GM10248 (cell line): ENCODE results near the gene HSD17B7.
"Not testable (repeated sequence)": the region's sequence is repeated elsewhere in the genome, so short reads cannot be mapped to it uniquely, and the experiment has no call there.

Source experiments
- CTCF ChIA-PET: fragments of 300-600 bp; sonication (Branson Sonifier 250); formaldehyde crosslinking; extraction: SDS; loops from one replicate; lab custom pipeline; 2021; ENCODE audit warnings: antibody characterized with exemption; lab: Yijun Ruan, JAX
- POLR2A ChIA-PET: fragments of 350-650 bp; sonication (Branson Sonifier 250); formaldehyde crosslinking; extraction: SDS; loops from one replicate; lab custom pipeline; 2020; ENCODE audit warnings: antibody characterized with exemption; lab: Yijun Ruan, JAX
- DNase-seq: peaks from one replicate; pipeline ENCODE4 v3.0.0; 2012; ENCODE audit errors: extremely low spot score
- CTCF ChIP-seq: IDR thresholded peaks from 2 replicates; pipeline ENCODE4 v1.5.1; 2012; ENCODE audit warnings: mild to moderate bottlenecking, low read depth; ENCODE audit errors: extremely low read depth, missing control alignments, control extremely low read depth

The HSD17B7 gene, protein sequence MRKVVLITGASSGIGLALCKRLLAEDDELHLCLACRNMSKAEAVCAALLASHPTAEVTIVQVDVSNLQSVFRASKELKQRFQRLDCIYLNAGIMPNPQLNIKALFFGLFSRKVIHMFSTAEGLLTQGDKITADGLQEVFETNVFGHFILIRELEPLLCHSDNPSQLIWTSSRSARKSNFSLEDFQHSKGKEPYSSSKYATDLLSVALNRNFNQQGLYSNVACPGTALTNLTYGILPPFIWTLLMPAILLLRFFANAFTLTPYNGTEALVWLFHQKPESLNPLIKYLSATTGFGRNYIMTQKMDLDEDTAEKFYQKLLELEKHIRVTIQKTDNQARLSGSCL

DNA sequence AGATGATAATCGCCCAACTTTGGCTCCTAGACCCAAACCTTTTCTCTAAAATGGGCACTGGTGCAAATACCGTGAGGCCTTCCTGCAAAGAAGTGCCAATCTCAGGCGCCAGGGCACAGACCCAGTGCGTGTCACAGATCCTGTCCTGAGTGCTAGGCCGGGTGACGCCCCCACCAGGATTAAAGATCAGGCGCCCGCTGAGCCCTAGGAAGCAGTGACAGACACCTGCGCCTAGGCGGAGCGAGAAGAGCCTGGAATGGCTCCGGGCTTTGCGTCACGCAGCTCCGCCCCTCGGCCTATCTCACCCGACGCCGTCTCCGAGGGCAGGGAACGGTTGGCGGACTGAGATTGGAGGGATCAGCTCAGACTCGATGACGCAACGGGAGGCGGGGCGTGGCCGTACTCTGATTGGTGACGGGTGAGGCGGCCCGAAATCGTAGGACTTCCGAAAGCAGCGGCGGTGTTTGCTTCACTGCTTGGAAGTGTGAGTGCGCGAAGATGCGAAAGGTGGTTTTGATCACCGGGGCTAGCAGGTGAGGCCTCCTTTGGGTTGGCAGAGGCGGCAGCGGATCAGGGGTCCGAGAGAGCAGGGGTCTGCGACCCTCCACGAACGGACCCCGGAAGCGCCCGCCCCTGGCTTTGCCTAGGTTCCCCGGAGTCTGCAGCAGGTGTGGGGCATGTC, at the start of gene HSD17B7:
TSS of gene HSD17B7 (plus strand) at position 400 of the 682 bp plus-strand sequence. CDS start at position 499, 99 bp downstream.
- POLR2A ChIA-PET, CTCF ChIA-PET: not testable (repeated sequence)
- TF ChIP-seq CTCF = peak; percentile 18
- DNase-seq = peak; percentile 34

GRCh38 chr1:162740755-162741154, 49.7 kb upstream of the HSD17B7 start:
- TF ChIP-seq CTCF = no peak
- CTCF ChIA-PET = interaction anchor here (1.7 kb wide), 1 partner anchor 44 kb away, joined by 4 read pairs; no protein-coding TSS in a partner anchor
- POLR2A ChIA-PET = no interaction called here
- DNase-seq = no peak

DNA sequence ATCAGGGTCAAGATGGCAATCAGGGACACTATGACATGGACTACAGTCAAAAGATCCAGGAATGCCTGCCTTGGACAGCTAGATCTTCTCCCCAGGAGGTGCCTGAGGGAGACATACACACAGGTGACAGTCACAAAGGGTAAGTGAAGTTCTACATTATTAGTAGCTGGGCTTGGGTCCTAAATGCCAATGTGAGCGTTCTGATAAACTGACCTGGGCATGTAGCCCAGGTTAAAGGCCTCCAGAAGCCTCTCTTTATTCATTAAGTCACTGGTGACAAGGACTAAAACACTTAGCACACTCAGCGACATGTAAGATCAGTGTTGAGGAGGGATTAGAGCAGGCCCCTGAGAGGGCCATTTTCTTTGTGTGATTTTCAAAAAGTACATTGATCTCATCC, 48.9 kb upstream of the HSD17B7 start:
- ChIA-PET POLR2A (no interaction called here), CTCF (interaction anchor here (1.3 kb wide), 1 partner anchor 115 kb away, joined by 4 read pairs; no protein-coding TSS in a partner anchor)
- DNase-seq = no peak
- no peak for TF ChIP-seq CTCF

- DNase-seq, CTCF ChIA-PET, POLR2A ChIA-PET: not testable (repeated sequence)
Measured at GRCh38 chr1:162746264-162746942, 44.1 kb upstream of the HSD17B7 start.

DNA sequence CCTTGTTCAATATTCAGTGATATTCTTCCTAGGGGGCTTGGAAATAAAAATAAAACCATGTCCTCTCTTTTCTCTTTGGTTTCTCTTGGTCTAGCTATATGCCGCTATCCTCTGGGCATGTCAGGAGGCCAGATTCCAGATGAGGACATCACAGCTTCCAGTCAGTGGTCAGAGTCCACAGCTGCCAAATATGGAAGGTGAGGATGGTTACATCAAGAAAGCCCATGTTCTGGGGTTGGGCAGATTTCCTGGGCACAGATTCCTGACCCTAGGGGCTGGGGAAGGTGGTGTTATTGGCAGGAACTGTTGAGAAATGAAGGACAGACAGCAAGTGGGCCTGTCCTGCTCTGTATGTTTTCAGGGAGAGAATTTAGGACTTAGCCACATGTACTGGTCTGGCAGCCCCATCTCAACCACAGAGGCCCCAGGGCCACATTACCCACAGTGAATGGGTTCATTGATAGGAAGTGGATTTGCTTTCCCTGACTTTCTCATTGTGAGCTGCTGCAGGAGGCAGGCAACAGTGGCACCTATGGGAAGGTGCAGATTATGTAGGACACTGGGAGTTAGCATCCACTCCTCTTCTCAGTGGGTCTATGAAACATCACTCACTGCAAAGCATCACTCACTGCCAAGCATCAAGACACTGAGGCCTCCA, 37.4 kb upstream of the HSD17B7 start:
- ChIA-PET CTCF (interaction anchor here (1.6 kb wide), 1 partner anchor 140 kb away, joined by 3 read pairs; no protein-coding TSS in a partner anchor), POLR2A (no interaction called here)
- peak; percentile 20 for TF ChIP-seq CTCF
- DNase-seq = no peak

GRCh38 chr1:162753998-162754585, 36.4 kb upstream of the HSD17B7 start:
- CTCF ChIA-PET = interaction anchor here (1.6 kb wide), 1 partner anchor 141 kb away, joined by 3 read pairs; no protein-coding TSS in a partner anchor

More at GRCh38 chr1:162753998-162754585, 36.4 kb upstream of the HSD17B7 start:
- POLR2A ChIA-PET = no interaction called here
- DNase-seq = no peak
- no peak for TF ChIP-seq CTCF
